Measurements from ENCODE around the gene DENND1A.

The DENND1A gene

GRCh38 chr9:123397975-123398374 lies 532.0 kb downstream of the DENND1A start:
- DNase-seq: no peak

- DNase-seq: no peak
These were observed 534.0 kb downstream of the DENND1A start for GRCh38 chr9:123395689-123396511.

- no peak for DNase-seq
These were observed 534.6 kb downstream of the DENND1A start for GRCh38 chr9:123395276-123395688.

GRCh38 chr9:123394291-123395235 lies 535.4 kb downstream of the DENND1A start:
- DNase-seq: no peak

- no peak for DNase-seq
These were observed 537.1 kb downstream of the DENND1A start for GRCh38 chr9:123392802-123393201.

GRCh38 chr9:123391946-123392345 lies 538.0 kb downstream of the DENND1A start:
- DNase-seq: no peak

GRCh38 chr9:123391233-123391632 lies 538.7 kb downstream of the DENND1A start:
- DNase-seq: no peak

GRCh38 chr9:123390337-123391135 lies 539.4 kb downstream of the DENND1A start:
- no peak for DNase-seq

- no peak for DNase-seq
These were observed 540.2 kb downstream of the DENND1A start for GRCh38 chr9:123389698-123390097.

- no peak for DNase-seq
These were observed 540.9 kb downstream of the DENND1A start for GRCh38 chr9:123389070-123389469.

- no peak for DNase-seq
These were observed 542.2 kb downstream of the DENND1A start for GRCh38 chr9:123387686-123388085.

- DNase-seq: no peak
These were observed 546.3 kb downstream of the DENND1A start for GRCh38 chr9:123383512-123384170.

GRCh38 chr9:123382653-123383511 lies 547.0 kb downstream of the DENND1A start:
- no peak for DNase-seq

GRCh38 chr9:123380852-123381705 lies 548.8 kb downstream of the DENND1A start:
- no peak for DNase-seq

GRCh38 chr9:123378956-123379660 lies 550.8 kb downstream of the DENND1A start:
- DNase-seq: no peak

- no peak for DNase-seq
These were observed 551.9 kb downstream of the DENND1A start for GRCh38 chr9:123378025-123378424.

GRCh38 chr9:123377211-123377971 lies 552.5 kb downstream of the DENND1A start:
- no peak for DNase-seq

GRCh38 chr9:123376218-123377071 lies 553.5 kb downstream of the DENND1A start:
- no peak for DNase-seq

Data from activated CD8-positive, alpha-beta memory T cell treated with anti-CD3 and anti-CD28 coated beads for 24 hours (primary cell).